ENCODE results near the gene TUBD1.

TUBD1 gene

DNA sequence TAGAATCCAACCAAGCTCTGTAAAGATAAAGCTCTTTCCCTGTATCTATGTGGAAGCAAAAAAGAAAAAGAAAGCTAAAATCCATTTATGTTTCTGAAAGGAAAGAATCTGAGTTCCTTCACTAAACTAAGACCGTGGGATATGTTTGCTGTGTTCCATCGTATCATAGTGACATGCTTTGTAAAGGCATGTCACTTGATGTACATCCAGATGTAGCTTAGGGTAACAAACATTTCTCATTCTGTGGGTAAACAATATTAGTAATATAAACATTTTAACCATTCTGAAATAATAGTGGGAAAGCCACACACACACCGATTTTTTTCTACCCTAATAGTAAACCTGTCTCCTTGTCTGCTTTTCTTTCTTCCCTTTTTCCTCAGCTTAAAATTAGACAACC lies 78.1 kb downstream of the TUBD1 start:
- DNase-seq: no peak

DNA sequence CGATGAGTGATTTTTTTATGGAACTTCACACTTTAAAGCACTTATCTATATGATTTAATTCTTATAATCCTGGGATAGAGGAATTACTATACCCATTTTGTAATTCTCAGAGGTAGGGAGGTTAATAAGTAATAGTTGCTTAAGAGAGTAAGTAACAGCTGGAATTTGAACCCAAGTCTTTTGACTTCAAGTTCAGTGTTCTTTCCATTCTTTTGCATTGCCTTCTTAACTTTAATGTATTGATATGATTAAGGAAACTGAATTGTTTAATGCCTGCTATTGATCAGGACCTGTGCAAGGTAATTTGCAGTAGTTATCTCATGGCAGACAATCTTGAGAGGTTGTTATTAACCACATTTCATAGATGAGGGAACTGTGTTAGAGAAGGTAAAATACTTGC lies 78.5 kb downstream of the TUBD1 start:
- DNase-seq: no peak

DNA sequence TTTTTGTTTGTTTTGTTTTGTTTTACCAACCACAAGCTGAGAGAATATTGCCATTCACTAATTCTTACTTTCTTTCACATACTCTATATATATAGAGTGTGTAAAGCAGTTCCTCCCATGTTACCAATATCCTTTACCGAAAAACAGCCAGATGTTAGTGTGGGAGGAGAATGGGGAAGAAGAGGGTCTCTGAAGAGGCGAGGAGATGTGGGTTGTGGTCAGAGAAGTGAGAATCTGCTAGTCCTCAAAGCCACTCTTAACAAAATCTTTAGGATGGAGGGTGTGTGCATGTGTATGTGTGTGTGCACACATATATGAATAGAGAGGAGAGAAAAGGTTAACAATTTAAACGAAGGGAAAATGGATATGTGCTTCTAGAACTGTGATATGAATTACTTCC lies 80.6 kb downstream of the TUBD1 start:
- DNase-seq: no peak

- no peak for DNase-seq
These were observed 81.5 kb downstream of the TUBD1 start for GRCh38 chr17:59811209-59811608.

DNA sequence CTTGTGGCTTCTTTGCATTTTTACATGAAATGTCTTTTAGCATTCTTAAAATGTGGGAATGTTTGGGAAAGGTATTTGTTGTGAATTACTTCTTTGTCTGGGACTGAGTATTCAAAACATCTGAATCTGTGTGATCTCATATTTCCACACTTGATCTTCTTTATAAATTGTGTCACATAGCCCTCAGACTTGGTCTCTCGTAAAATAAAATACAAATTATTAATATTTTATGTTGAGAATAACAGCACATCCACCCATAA lies 81.9 kb downstream of the TUBD1 start:
- no peak for DNase-seq
